NOMO-1 treated with DMSO at 0.1 percent for 48 hours (cell line): ENCODE measurements around the gene ZCCHC2.

Experiments
- DNase-seq: peaks from one replicate; lab custom pipeline; 2025; ENCODE audit not compliant: unreplicated experiment; lab: John Stamatoyannopoulos, UW

The ZCCHC2 gene

GRCh38 chr18:62522504-62523254 is at the start of gene ZCCHC2:
Gene ZCCHC2 (plus strand): TSS chr18:62523025. CDS start chr18:62523425, 400 bp downstream.
- peak; percentile 96 for DNase-seq

GRCh38 chr18:62479574-62479973 is 43.3 kb upstream of the ZCCHC2 start:
- DNase-seq, result peak; percentile 43

- no peak for DNase-seq
Observed at GRCh38 chr18:62480927-62481326, 41.9 kb upstream of the ZCCHC2 start.

GRCh38 chr18:62484941-62485340 is 37.9 kb upstream of the ZCCHC2 start:
- no peak for DNase-seq

GRCh38 chr18:62485684-62486083 is 37.1 kb upstream of the ZCCHC2 start:
- peak; percentile 12 for DNase-seq

- no peak for DNase-seq
Observed at GRCh38 chr18:62486290-62486964, 36.4 kb upstream of the ZCCHC2 start.

GRCh38 chr18:62487161-62487560 is 35.7 kb upstream of the ZCCHC2 start:
- DNase-seq, result no peak

- no peak for DNase-seq
Observed at GRCh38 chr18:62490967-62491695, 31.7 kb upstream of the ZCCHC2 start.

- peak; percentile 9 for DNase-seq
Observed at GRCh38 chr18:62493033-62493862, 29.6 kb upstream of the ZCCHC2 start.

- DNase-seq, result no peak
Observed at GRCh38 chr18:62494764-62495163, 28.1 kb upstream of the ZCCHC2 start.

GRCh38 chr18:62496262-62496661 is 26.6 kb upstream of the ZCCHC2 start:
- no peak for DNase-seq

- peak; percentile 31 for DNase-seq
Observed at GRCh38 chr18:62497190-62497772, 25.5 kb upstream of the ZCCHC2 start.

- no peak for DNase-seq
Observed at GRCh38 chr18:62498616-62499262, 24.1 kb upstream of the ZCCHC2 start.

- peak; percentile 78 for DNase-seq
Observed at GRCh38 chr18:62499263-62499650, 23.6 kb upstream of the ZCCHC2 start.

- no peak for DNase-seq
Observed at GRCh38 chr18:62500174-62500573, 22.7 kb upstream of the ZCCHC2 start.

GRCh38 chr18:62500966-62501591 is 21.7 kb upstream of the ZCCHC2 start:
- no peak for DNase-seq

GRCh38 chr18:62505669-62506494 is 16.9 kb upstream of the ZCCHC2 start:
- DNase-seq, result peak; percentile 84

GRCh38 chr18:62506495-62507143 is 16.2 kb upstream of the ZCCHC2 start:
- DNase-seq, result no peak
